Chondrocyte (in vitro differentiated cells): ENCODE data around the gene KLKB1. TPM values are rescaled to one million over a fixed set of nuclear protein-coding genes. Genes with fewer than 3 reads are reported as not detected.
A peak's percentile ranks its signal among the peaks of the same experiment; 100 is the strongest.
"Not testable (repeated sequence)": the region's sequence is repeated elsewhere in the genome, so short reads cannot be mapped to it uniquely, and the experiment has no call there.

Experiments used
- DNase-seq: peaks from one replicate; pipeline ENCODE4 v3.0.0; 2021; ENCODE audit warnings: mixed read lengths, low spot score
- H3K27ac Mint-ChIP-seq: one replicate; pipeline ENCODE4 v1.8.0; 2021; ENCODE audit warnings: mild to moderate bottlenecking, moderate library complexity, mixed read lengths; ENCODE audit not compliant: unreplicated experiment
- H3K27me3 Mint-ChIP-seq: 2 replicates; pipeline ENCODE4 v1.8.0; 2021; ENCODE audit warnings: low read depth, mixed read lengths
- H3K36me3 Mint-ChIP-seq: 2 replicates; pipeline ENCODE4 v1.8.0; 2021; ENCODE audit warnings: low read depth, mixed read lengths
- H3K4me1 Mint-ChIP-seq: 2 replicates; pipeline ENCODE4 v1.8.0; 2021; ENCODE audit warnings: low read depth, mild to moderate bottlenecking, mixed read lengths
- H3K4me3 Mint-ChIP-seq: one replicate; pipeline ENCODE4 v1.8.0; 2021; ENCODE audit warnings: mild to moderate bottlenecking, moderate library complexity, mixed read lengths; ENCODE audit not compliant: unreplicated experiment
- H3K9me3 Mint-ChIP-seq: 2 replicates; pipeline ENCODE4 v1.8.0; 2021; ENCODE audit warnings: low read depth, mixed read lengths
- total RNA-seq: library from RNA; stranded (reverse); gene quantifications from 3 replicates; pipeline ENCODE4 v1.2.1, GENCODE V29; 2021
- TF ChIP-seq, protein P1 (sequence below): fragments of 200-600 bp; sonication (generic); IDR thresholded peaks from 2 replicates; pipeline ENCODE4 v1.5.0; 2021; ENCODE audit warnings: antibody characterized with exemption, mild to moderate bottlenecking, moderate library complexity

KLKB1 gene
- total RNA-seq, 1 donor from 2014 or later, result 0.17 TPM

- H3K9me3 Mint-ChIP-seq, result peaks cover 2% of the 10 kb centered on the region
- TF ChIP-seq, protein P1, sequence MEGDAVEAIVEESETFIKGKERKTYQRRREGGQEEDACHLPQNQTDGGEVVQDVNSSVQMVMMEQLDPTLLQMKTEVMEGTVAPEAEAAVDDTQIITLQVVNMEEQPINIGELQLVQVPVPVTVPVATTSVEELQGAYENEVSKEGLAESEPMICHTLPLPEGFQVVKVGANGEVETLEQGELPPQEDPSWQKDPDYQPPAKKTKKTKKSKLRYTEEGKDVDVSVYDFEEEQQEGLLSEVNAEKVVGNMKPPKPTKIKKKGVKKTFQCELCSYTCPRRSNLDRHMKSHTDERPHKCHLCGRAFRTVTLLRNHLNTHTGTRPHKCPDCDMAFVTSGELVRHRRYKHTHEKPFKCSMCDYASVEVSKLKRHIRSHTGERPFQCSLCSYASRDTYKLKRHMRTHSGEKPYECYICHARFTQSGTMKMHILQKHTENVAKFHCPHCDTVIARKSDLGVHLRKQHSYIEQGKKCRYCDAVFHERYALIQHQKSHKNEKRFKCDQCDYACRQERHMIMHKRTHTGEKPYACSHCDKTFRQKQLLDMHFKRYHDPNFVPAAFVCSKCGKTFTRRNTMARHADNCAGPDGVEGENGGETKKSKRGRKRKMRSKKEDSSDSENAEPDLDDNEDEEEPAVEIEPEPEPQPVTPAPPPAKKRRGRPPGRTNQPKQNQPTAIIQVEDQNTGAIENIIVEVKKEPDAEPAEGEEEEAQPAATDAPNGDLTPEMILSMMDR, result no peak
- peak overlapping the region; percentile 67 for H3K4me3 Mint-ChIP-seq
- H3K27ac Mint-ChIP-seq, result peak overlapping the region; percentile 80
- peaks cover 11% of the 10 kb centered on the region for H3K4me1 Mint-ChIP-seq
- no peaks in the 10 kb centered on the region for H3K36me3 Mint-ChIP-seq
- H3K27me3 Mint-ChIP-seq, result peaks cover 6% of the 10 kb centered on the region
- no peak for DNase-seq
These were observed 39.6 kb downstream of the KLKB1 start for GRCh38 chr4:186266729-186267456.

GRCh38 chr4:186271081-186271678, 43.9 kb downstream of the KLKB1 start:
- no peak overlapping the region for H3K27ac Mint-ChIP-seq
- peaks cover 2% of the 10 kb centered on the region for H3K9me3 Mint-ChIP-seq
- H3K36me3 Mint-ChIP-seq, result no peaks in the 10 kb centered on the region
- peaks cover 21% of the 10 kb centered on the region for H3K27me3 Mint-ChIP-seq
- no peak overlapping the region for H3K4me3 Mint-ChIP-seq
- peaks cover 11% of the 10 kb centered on the region for H3K4me1 Mint-ChIP-seq
- TF ChIP-seq, protein P1, result no peak
- DNase-seq, result no peak

GRCh38 chr4:186272699-186273391, 45.5 kb downstream of the KLKB1 start:
- Mint-ChIP-seq H3K36me3 (no peaks in the 10 kb centered on the region), H3K27ac (no peak overlapping the region), H3K4me3 (no peak overlapping the region), H3K9me3 (peaks cover 2% of the 10 kb centered on the region), H3K27me3 (peaks cover 23% of the 10 kb centered on the region), H3K4me1 (no peaks in the 10 kb centered on the region)
- TF ChIP-seq, protein P1, result no peak
- DNase-seq, result no peak

GRCh38 chr4:186273392-186273789, 46.1 kb downstream of the KLKB1 start:
- H3K4me1 Mint-ChIP-seq, H3K27ac Mint-ChIP-seq, H3K9me3 Mint-ChIP-seq: not testable (repeated sequence)

GRCh38 chr4:186283311-186283710, 56.0 kb downstream of the KLKB1 start:
- Mint-ChIP-seq H3K36me3 (no peaks in the 10 kb centered on the region), H3K27me3 (peaks cover 5% of the 10 kb centered on the region), H3K9me3 (no peaks in the 10 kb centered on the region), H3K4me1 (no peaks in the 10 kb centered on the region), H3K4me3 (no peak overlapping the region), H3K27ac (no peak overlapping the region)
- DNase-seq, result no peak
- TF ChIP-seq, protein P1, result no peak

More at GRCh38 chr4:186273392-186273789, 46.1 kb downstream of the KLKB1 start:
- H3K36me3 Mint-ChIP-seq, DNase-seq, H3K4me3 Mint-ChIP-seq: not testable (repeated sequence)
- peaks cover 23% of the 10 kb centered on the region for H3K27me3 Mint-ChIP-seq
